ENCODE measurements around the gene NDEL1.
A peak's percentile ranks its signal among the peaks of the same experiment; 100 is the strongest.

Gene NDEL1

GRCh38 chr17:8417806-8418205 is 17.9 kb upstream of the NDEL1 start:
- DNase-seq: no peak

GRCh38 chr17:8418471-8418870 is 17.2 kb upstream of the NDEL1 start:
- no peak for DNase-seq

GRCh38 chr17:8419305-8419704 is 16.4 kb upstream of the NDEL1 start:
- DNase-seq: no peak

- no peak for DNase-seq
Measured at GRCh38 chr17:8420041-8420934, 15.4 kb upstream of the NDEL1 start.

- no peak for DNase-seq
Measured at GRCh38 chr17:8421571-8421970, 14.1 kb upstream of the NDEL1 start.

GRCh38 chr17:8426094-8426720 is 9.5 kb upstream of the NDEL1 start:
- no peak for DNase-seq

GRCh38 chr17:8426802-8427201 is 8.9 kb upstream of the NDEL1 start:
- DNase-seq: no peak

- DNase-seq: no peak
Measured at GRCh38 chr17:8430966-8431365, 4.7 kb upstream of the NDEL1 start.

- peak; percentile 77 for DNase-seq
Measured at GRCh38 chr17:8436169-8436843, 622 bp downstream of the NDEL1 start.

- DNase-seq: no peak
Measured at GRCh38 chr17:8436844-8437171, 1.1 kb downstream of the NDEL1 start.

GRCh38 chr17:8438441-8438840 is 2.8 kb downstream of the NDEL1 start:
- no peak for DNase-seq

- no peak for DNase-seq
Measured at GRCh38 chr17:8439681-8440080, 4.0 kb downstream of the NDEL1 start.

- DNase-seq: no peak
Measured at GRCh38 chr17:8441690-8442089, 6.0 kb downstream of the NDEL1 start.

- no peak for DNase-seq
Measured at GRCh38 chr17:8442310-8442709, 6.6 kb downstream of the NDEL1 start.

GRCh38 chr17:8443756-8444155 is 8.1 kb downstream of the NDEL1 start:
- no peak for DNase-seq

GRCh38 chr17:8444494-8444893 is 8.8 kb downstream of the NDEL1 start:
- DNase-seq: no peak

- DNase-seq: no peak
Measured at GRCh38 chr17:8445536-8445935, 9.9 kb downstream of the NDEL1 start.

- no peak for DNase-seq
Measured at GRCh38 chr17:8447799-8448198, 12.1 kb downstream of the NDEL1 start.

- no peak for DNase-seq
Measured at GRCh38 chr17:8448310-8448709, 12.6 kb downstream of the NDEL1 start.

GRCh38 chr17:8451933-8452614 is 16.4 kb downstream of the NDEL1 start:
- no peak for DNase-seq

GRCh38 chr17:8453326-8453725 is 17.6 kb downstream of the NDEL1 start:
- no peak for DNase-seq

GRCh38 chr17:8455665-8456209 is 20.1 kb downstream of the NDEL1 start:
- DNase-seq: no peak

GRCh38 chr17:8458128-8458527 is 22.4 kb downstream of the NDEL1 start:
- DNase-seq: no peak

All from stimulated activated CD4-positive, alpha-beta T cell treated with anti-CD3 and anti-CD28 coated beads, Interleukin-15, amount 100 ng/mL, for 24 hours (primary cell).